ENCODE data around the gene ENAH.
"Not testable (repeated sequence)": the region's sequence is repeated elsewhere in the genome, so short reads cannot be mapped to it uniquely, and the experiment has no call there.

The ENAH gene

GRCh38 chr1:225493591-225494246, 159.2 kb downstream of the ENAH start:
- no peak for DNase-seq (ENCODE audit: low spot score)

GRCh38 chr1:225488676-225489075, 164.2 kb downstream of the ENAH start:
- DNase-seq (ENCODE audit: low spot score) = no peak

- no peak for DNase-seq (ENCODE audit: low spot score)
Measured at GRCh38 chr1:225486856-225487255, 166.1 kb downstream of the ENAH start.

GRCh38 chr1:225485991-225486530, 166.9 kb downstream of the ENAH start:
- no peak for DNase-seq (ENCODE audit: low spot score)

- DNase-seq (ENCODE audit: low spot score) = no peak
Measured at GRCh38 chr1:225485226-225485625, 167.7 kb downstream of the ENAH start.

- no peak for DNase-seq (ENCODE audit: low spot score)
Measured at GRCh38 chr1:225484657-225485214, 168.2 kb downstream of the ENAH start.

- DNase-seq (ENCODE audit: low spot score) = no peak
Measured at GRCh38 chr1:225483818-225484656, 168.9 kb downstream of the ENAH start.

GRCh38 chr1:225482421-225482950, 170.4 kb downstream of the ENAH start:
- no peak for DNase-seq (ENCODE audit: low spot score)

GRCh38 chr1:225481738-225482137, 171.2 kb downstream of the ENAH start:
- no peak for DNase-seq (ENCODE audit: low spot score)

GRCh38 chr1:225480825-225481434, 172.0 kb downstream of the ENAH start:
- no peak for DNase-seq (ENCODE audit: low spot score)

GRCh38 chr1:225479996-225480720, 172.8 kb downstream of the ENAH start:
- no peak for DNase-seq (ENCODE audit: low spot score)

GRCh38 chr1:225479341-225479740, 173.6 kb downstream of the ENAH start:
- DNase-seq (ENCODE audit: low spot score) = no peak

GRCh38 chr1:225477296-225477911, 175.5 kb downstream of the ENAH start:
- DNase-seq (ENCODE audit: low spot score) = no peak

- no peak for DNase-seq (ENCODE audit: low spot score)
Measured at GRCh38 chr1:225476538-225476988, 176.4 kb downstream of the ENAH start.

GRCh38 chr1:225476100-225476511, 176.8 kb downstream of the ENAH start:
- no peak for DNase-seq (ENCODE audit: low spot score)

- peak; percentile 59 for DNase-seq (ENCODE audit: low spot score)
Measured at GRCh38 chr1:225474986-225475820, 177.7 kb downstream of the ENAH start.

- DNase-seq (ENCODE audit: low spot score) = no peak
Measured at GRCh38 chr1:225474439-225474985, 178.4 kb downstream of the ENAH start.

GRCh38 chr1:225473676-225474438, 179.1 kb downstream of the ENAH start:
- DNase-seq (ENCODE audit: low spot score) = not testable (repeated sequence)

- peak; percentile 31 for DNase-seq (ENCODE audit: low spot score)
Measured at GRCh38 chr1:225473266-225473665, 179.7 kb downstream of the ENAH start.

Measured in globus pallidus (tissue), 1 donor.